Measurements from ENCODE around the gene DGAT2. TPM values are rescaled to one million over a fixed set of nuclear protein-coding genes. Genes with fewer than 3 reads are reported as not detected.
"Not testable (repeated sequence)": the region's sequence is repeated elsewhere in the genome, so short reads cannot be mapped to it uniquely, and the experiment has no call there.

DGAT2 gene
- total RNA-seq, 1 donor from 2014 or later, result 337 TPM

DNA sequence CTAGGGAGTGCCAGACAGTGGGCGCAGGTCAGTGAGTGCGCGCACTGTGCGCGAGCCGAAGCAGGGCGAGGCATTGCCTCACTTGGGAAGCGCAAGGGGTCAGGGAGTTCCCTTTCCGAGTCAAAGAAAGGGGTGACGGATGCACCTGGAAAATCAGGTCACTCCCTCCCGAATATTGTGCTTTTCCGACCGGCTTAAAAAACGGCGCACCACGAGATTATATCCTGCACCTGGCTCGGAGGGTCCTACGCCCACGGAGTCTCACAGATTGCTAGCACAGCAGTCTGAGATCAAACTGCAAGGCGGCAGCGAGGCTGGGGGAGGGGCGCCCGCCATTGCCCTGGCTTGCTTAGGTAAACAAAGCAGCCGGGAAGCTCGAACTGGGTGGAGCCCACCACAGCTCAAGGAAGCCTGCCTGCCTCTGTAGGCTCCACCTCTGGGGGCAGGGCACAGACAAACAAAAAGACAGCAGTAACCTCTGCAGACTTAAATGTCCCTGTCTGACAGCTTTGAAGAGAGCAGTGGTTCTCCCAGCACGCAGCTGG is 19.8 kb upstream of the DGAT2 start:
- not testable (repeated sequence) for DNase-seq (ENCODE audit: low spot score)

DNA sequence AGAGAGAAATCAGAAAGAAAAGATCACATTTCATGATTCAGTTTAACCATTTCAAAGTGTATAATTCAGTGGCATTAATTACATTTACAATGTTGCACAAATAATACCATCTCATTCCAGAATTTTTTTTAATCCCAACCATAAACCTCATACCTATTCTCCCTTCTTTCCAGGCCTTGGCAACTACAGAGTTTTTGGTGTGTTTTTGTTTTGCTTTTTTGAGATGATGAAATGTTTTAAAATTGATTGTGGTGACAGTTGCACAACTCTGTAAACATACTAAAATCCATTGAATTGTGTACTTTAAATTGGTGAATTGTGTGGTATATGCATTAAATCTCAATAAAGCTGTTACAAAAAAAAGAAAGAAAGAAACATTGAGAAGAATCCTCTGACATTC is 13.6 kb upstream of the DGAT2 start:
- not testable (repeated sequence) for DNase-seq (ENCODE audit: low spot score)

DNA sequence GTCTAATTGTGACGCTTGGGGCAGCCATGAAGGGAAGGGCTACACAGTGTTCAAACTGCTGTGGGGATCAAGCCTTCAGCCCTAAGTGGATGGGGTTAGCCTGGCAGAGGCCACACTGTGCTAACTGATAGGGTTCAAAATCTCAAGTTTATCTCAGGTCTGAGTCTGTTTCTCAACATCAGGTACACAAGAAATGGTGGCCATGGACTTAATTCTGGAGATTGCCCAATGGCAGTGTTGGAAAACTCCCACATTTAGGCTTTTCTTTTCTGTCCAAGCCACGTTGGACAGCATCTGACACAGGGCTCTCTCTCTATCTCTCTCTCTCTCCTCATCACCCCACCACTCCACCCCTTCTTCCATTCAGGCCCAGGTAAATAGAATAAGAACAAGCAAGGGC is 10.9 kb upstream of the DGAT2 start:
- DNase-seq (ENCODE audit: low spot score), result no peak

DNA sequence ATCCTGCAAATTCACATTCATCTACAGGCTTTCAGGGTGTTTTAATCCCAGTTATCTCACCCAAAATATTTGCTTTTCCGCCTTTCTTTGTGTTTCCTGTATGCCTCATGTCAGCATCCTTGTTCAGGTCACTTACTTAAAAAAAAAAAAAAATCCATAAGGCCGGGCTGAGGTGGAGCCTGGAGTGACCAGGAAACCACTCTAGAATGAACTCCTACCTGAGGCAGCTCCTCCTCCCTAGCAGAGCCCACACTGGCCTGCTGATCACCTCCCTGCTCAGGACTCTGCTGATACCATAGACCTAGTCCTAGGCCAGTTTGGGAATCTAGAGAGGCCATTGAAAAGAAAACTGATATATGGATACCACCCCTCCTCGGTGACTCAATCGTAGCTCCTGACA is 8.7 kb upstream of the DGAT2 start:
- no peak for DNase-seq (ENCODE audit: low spot score)

DNA sequence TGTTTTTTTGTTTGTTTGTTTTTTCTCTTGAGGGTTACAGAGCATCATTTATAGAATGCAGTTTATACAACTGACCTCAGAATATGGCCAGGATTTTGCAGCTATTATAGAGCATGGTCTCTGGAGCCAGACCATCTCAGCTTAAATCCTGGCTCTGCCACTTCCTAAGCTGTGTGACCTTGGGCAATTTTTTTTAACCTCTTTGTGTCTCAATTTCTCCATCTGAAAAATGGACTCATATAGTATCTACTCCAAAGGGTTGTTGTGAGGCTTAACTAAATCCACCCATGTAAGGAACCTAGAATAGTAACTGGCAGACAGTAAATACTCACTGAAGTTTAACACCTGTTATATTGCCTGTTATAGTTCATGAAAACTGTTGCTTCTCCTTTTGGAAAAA is 8.3 kb upstream of the DGAT2 start:
- no peak for DNase-seq (ENCODE audit: low spot score)

DNA sequence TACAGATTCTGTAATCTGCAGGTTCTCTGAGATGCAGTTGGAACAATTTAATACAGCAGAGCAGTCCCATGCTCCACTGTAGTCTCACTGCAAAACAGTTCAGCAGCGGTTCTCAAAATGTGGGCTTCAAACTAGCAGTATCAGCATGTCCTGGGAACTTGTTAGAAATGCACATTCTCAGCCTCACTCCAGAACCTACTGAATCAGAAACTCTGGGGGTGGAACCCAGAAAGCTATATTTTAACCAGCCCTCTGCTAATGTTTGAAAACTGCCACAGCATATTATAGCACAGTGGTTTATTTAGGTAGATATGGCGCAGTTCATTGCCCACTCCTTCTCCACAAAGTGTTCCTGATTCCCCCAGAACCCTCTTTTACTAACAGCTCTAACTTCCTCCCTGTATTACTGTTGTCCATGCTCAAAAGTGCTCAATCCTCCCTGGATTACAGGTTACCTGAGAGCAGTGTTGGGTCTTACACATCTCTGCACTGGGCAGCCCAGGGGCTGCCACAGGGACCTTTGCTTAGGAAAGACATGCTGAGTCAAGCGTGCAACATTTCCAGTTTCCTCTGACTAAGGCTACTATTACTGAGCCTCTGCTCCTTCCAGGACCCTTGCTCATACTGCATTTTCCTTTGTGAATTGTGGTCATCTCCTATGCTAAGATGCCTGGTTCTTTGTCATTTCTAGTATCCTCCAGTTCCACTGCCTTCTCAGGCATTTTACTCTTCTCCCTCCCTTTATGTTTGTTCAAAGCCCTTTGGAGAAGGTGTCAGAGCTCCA is 7.7 kb upstream of the DGAT2 start:
- DNase-seq (ENCODE audit: low spot score), result no peak

DNA sequence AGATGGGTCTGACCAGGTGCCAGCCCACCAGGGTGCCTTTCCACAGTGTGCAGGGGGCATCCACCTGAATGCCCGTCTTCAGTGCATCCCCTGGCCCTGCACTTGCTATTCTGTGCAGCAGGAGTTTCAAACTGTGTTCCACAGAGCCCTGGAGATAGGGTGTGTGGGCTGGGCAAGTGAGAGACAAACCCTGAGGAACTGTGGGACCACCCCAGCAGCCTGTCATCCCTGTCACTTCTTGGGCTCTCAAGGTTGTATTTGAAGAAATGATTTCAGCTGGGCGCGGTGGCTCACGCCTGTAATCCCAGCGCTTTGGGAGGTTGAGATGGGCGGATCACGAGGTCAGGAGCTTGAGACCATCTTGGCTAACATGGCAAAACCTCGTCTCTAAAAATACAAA is 6.4 kb upstream of the DGAT2 start:
- DNase-seq (ENCODE audit: low spot score), result no peak

DNA sequence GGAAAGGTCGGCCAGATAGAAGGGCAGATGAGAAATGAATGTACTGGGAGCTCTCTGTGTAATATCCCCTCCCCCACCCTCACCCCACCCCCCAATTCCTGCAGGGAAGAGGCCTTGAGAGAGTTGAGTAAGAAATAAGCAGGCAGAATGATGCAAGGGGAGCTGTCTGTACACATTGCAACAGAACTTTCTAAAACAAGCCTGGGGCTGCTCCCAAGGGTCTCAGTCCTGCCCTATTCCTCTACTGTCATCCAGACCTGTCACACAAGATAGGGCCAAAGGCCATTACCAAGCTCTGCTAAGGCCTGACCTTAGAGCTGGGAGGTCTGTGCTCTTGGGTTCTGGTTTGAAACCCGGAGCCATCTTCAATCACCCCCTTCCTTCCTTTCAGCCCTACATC is 5.7 kb upstream of the DGAT2 start:
- no peak for DNase-seq (ENCODE audit: low spot score)

DNA sequence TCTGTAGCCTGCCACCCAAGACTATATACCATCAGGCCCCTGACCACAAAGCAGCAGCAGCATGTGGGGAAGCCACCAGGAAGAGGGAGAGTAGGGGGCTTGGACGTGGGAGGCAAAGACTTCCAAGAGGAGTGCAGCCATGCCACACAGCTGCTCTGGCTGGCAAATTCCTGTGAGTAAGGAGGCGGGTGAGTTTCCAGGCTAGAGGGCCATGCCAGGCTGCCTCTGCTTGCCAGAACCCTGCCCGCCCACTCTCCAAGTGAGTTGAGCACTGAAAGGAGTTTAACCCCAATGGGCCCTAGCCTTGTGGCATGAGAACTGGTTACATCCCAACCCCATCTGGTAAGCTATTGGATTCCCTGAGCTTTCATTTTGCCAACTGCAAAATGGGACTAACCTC is 4.7 kb upstream of the DGAT2 start:
- DNase-seq (ENCODE audit: low spot score), result peak; percentile 57

DNA sequence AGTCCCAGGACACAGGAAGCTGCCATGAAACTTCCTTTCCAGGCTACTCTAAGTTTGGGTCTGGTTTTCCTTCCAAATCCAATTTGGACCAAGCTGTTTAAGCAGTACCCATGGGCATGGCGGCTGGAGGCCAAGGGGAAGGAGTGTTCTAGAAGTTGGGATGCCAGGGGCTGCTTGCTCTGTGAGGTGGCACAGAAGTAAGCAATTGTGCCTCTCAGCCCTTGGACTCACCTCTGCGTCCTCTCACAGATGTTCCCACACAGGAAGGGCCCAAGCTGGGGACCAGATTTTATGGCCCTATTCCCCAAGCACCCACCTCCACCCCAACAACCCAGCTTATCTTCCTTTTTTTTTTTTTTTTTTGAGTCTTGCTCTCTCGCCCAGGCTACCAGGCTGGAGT is 3.5 kb upstream of the DGAT2 start:
- DNase-seq (ENCODE audit: low spot score), result no peak

DNA sequence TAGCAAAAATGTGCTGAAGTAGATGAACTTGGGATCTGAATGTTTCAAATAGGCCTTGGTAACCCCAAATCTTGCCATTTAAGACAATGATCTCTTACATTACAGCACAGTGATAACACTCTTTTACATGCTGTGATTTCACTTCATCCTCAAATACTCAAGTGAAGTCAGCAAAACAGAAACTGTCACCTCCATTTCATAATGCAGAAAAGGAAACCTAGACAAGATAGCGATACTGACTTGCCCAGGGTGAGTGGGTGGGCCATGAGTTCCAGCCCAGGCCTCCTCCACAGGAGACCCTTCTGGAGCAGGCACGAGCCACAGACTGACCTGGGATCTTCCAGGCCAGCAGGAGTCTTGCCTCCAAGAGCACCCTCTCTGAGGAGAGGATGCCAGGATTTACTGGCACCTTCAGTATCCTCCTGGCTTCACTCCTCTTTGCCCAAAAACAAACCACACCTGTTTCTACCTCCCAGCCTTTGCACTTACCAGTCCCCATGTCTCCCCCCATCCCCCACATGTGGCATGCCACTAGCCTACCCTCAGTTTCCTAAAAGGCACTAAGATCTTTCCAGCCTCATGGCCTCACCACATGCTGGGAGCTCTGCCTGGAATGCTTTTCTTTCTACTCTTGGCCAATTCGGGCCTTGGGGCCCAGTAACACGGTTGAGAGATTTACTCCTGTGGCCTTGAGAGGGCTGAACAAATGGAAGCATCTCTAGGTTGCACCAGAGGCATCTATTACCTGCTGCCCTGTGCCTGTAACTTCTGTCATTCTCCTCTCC is 1.9 kb upstream of the DGAT2 start:
- no peak for DNase-seq (ENCODE audit: low spot score)

DNA sequence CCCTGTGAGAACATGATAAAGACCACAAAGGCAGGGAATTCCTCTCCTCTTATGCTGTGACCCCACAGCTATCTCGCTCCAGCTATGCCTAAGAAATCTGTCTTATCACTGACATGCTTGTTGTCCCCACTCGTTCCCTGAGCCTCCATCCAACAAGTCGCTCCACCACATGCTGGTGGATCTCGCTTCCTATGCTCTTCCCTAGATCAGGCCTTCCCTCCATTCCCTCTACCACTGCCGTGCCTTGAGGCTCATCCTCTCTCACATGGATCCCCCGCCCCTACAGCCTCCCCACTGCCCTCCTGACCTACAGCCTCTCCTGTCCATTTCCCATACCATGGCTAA is 1.4 kb upstream of the DGAT2 start:
- no peak for DNase-seq (ENCODE audit: low spot score)

DNA sequence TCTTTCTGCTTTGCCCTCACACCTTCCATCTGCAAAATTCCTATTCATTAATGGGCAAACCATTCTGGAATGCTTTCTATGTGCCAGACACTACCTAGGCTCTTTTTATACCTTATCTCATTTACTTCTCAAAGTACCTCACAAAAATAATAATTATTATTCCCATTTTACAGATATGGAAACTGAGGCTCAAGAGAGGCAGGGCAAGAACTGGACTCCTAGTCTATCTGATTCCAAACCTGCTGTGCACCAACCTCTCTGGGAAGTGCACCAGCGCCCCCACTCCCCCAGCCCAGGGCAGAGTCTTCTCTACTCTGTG is 826 bp upstream of the DGAT2 start:
- DNase-seq (ENCODE audit: low spot score), result no peak

DNA sequence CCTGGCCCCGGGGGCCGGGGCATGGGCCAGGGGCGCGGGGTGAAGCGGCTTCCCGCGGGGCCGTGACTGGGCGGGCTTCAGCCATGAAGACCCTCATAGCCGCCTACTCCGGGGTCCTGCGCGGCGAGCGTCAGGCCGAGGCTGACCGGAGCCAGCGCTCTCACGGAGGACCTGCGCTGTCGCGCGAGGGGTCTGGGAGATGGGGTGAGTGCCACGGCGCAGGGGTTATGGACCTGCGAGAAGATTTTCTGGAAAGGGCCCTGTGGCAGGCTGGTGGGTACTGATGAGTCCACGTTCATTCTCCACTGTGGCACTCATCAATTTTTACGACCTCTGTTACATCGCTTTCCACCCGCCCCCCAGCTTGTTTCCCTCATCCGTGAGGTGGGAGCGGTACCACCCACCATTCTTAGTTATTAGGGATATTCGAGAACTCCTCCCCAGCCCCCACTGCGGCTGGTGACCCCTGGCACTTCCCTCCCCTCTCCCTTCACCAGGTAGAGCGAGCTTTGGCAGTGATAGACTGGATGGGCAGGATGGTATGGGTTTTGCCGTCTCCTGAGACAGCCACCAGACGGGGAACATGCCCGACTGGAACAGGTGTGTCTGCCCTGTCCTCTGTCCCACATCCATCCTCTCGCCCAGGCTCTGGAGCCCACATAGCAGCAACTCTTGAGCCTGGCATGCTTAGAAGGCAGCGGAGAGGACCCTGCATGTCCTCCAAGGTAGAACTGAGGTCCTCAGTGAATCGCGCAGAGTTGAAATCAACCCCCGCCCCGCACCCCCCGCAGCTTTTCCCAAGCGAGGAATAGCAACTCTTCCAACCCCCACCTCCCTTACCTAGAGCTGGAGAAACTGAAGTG is 562 bp downstream of the DGAT2 start:
- DNase-seq (ENCODE audit: low spot score), result no peak

DNA sequence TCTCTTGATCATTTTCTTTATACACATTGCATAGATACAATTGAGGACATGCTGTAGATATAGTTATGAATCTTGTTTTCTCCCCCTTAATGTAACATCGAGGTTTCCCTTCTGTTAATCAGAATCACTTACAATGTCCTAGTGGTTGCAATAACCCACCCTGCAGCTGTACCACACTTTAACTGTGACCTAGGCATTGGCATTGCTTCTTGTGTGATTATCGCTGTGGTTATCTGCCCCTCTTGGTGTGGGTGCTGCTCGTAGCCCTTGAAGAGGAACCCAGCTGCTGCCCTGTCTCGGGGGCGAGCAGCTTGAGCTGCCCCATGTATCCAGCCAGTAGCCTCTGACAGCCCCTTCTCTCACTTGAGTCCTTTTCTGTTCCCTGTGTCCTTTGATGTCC is 1.5 kb downstream of the DGAT2 start:
- no peak for DNase-seq (ENCODE audit: low spot score)

DNA sequence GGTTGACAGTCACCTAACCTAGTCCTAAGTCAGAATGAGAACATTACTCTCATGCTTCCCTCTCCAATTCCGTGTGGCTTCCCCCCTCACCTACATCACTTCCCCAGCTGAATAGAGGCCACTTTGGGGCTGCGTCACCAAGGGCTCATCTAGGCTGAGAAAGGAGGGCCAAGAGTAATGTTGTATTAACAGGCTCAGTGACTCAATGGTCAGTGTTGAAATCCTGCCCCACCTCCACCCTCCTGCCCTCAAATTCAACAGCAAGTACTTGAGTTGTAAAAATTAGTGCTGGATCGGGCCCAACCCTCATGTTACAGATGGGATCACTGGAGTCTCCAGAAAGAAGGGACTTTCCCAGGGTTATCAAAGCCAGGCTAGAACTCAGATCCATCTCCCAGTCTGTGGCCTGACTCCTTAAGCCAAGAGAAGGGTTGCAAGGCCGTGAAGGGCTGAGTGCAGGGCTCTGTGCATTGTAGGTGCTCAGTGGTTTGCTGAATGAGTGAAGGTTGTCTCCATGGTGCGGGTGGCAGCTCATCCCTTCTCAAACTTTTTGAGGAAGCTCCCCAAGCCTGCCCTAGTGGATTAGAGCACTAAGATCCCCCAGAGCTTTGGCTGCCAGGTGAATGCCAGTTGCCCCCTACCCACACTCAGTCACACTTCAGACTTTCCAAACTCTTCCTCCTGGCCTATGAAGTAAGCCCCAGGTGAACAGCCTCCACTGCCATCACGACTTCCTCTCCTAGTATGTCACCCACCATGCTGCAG is 3.2 kb downstream of the DGAT2 start:
- DNase-seq (ENCODE audit: low spot score), result no peak

DNA sequence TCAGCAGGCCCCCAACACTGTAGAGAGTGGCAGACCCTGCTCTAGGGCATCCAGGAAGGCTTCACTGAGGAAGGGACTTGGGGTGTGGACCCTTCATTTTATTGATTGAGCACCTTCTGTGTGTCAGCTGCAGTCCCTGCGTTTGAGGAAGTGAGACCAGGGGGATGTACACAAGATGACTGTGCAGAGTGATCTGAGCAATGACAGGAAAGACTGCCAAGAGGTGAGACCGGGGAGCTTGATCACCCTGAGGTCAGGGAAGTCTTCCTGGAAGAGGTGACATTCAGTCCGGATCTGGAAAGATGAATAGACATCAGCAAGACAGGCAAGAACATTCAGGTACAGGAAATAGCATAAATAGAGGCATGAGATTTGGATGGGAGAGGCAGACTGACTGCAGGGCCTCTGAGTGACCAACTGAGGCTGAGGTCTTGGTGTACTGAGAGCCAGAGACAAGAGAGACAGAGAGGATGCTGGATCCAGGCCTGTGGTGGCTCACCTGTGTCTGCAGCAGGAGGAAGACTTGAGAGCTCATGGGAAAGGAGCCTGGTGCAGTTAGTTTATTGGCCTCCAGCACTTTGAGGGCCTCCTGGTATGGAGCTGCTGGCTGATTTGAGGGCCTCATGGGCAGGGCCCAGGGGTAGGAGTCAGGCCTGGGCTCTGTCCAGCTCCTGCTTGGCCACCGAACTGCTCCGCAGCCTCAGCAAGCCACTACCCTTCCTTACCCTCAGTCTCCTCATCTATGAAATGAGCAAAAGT is 5.2 kb downstream of the DGAT2 start:
- no peak for DNase-seq (ENCODE audit: low spot score)

DNA sequence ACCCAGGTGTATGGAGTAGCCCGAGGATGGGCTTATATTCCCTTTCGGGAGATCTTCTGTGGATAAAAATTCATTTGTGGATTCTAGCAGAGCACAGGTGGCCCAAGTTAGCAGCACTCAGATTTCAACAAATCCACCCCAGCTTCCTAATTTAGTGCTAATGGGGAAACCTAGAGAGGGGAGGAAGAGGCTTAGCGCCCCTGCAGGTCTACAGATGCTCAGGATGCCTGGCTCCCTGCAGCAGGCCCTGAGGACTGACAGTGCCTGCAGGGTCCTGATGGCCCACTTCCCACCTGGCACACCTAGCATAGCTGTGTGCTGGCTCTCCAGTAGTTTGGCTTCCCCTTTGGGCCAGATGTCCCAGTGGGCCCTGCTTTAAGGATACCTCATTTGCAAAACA is 6.5 kb downstream of the DGAT2 start:
- no peak for DNase-seq (ENCODE audit: low spot score)

DNA sequence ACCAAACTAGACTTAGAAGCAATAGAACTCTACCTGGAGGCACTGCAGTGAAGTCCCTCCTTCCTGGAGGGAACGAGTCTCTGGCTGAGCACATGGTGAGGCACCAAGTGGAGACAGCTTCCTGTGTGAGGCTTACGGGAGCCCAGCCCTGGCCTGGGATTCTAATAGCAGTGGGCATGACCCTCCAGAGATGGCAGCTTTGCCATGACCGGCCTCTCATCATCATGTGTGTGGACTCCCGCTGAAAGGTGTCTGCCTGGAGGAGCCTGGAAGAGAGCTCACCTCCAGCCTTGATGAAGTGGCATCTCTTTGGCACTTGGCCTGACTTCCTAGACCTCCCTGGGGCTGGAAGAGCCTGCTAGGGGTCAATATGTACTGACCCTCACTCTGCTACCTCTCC is 8.0 kb downstream of the DGAT2 start:
- no peak for DNase-seq (ENCODE audit: low spot score)

DNA sequence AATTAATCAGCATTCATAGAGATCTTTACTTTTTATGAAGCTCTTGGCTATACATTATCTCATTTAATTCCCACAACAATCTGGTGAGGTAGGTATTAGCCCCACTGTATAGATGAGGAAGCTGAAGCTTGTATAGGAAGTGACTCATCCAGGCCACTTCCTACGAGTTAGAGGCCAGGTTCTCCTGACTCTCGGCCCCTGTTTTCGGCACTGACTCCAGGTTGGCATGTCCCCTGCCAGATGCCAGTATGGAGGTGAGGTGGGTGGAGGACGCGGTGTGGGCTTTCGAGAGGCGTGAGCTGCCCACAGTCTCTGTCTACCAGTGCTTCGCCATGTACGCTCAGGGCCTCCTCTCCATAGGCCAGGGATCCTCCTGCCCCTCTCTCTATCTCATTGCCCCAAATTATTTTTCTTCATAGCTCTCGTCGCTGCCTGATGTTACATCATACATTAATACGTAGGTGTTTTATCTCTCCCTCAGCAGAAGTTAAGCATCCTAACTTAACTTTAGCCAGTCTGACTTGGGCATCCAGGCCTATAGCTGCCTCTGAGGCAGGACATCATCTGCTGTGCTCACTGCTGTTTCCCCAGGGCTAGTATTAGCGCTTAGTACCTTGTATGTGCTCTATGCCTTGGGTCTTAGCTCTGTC is 9.0 kb downstream of the DGAT2 start:
- DNase-seq (ENCODE audit: low spot score), result no peak

Measured in mesenteric fat pad (tissue), 1 donor.